Activated naive CD4-positive, alpha-beta T cell (primary cell): ENCODE data around the gene BCL6.
A peak's percentile ranks its signal among the peaks of the same experiment; 100 is the strongest.

ENCODE experiments used
- DNase-seq, 4 experiments: peaks; one replicate each; lab custom pipeline; 2025; lab: John Stamatoyannopoulos, UW

The BCL6 gene

DNA sequence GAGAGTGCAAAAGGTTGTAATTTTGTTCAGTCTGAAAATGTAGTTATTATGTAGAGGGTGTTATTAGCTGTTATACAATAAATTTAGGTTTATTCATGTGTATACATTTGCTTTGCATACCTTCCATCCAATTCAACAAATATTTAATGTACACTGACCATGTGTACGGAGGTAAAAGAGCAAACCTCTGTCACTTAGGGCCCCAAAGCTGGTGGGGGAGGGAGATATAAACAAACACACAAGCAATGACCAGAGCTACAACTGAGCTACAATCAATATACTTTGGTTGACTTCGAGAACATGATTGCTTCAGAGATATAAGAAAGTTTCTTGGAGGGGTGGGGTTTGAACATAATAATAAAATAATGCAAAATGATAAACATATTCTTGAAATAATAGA, 17.5 kb upstream of the BCL6 start:
- DNase-seq: no peak

DNA sequence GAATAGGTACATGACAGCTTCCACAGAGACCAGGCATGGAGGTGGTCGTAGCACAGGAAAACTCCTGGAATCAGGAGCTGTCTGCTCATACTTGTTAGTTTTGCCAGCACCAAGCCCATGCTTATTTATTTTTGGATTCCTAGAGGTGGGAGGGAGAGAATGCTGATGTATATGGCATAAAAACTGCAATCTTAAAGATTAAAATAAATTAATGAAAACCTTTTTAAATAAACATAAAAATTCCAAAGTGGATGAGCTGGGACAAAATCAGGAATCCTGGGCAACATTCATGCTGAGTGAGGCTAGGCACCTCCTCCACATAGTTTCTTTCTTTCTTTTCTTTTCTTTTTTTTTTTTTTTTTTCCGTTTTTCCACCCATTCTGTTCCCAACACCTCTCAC, 14.3 kb upstream of the BCL6 start:
- no peak for DNase-seq

DNA sequence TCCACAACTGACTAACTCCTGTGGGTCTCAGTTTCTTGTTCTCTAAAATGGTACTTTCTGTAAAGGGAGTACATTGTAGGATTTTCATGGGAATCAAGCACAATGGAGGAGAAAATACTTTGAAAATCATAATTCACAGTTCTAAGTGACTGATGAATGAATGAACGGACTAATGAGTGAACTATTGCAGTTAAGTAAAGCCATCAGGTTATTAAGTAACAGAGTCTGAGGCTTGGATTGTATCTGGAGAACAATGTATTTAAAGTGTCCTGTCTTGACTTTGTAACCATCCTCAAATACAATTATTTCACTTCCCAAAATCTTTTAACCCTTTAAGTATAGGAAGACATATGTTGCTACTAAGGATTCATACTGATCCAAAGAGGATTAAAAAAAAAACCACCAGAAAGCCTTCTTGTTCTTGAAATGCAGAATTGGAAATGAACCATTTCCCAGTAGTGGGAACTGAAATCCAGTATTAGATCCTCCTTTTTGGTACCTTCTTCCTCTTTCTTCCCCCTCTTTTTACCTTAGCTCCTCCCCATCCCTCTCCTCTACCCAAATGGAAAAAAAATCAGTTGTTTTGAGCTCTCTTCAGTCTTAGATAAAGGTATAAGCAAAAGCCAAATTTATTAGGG, 13.2 kb upstream of the BCL6 start:
- DNase-seq: no peak

DNA sequence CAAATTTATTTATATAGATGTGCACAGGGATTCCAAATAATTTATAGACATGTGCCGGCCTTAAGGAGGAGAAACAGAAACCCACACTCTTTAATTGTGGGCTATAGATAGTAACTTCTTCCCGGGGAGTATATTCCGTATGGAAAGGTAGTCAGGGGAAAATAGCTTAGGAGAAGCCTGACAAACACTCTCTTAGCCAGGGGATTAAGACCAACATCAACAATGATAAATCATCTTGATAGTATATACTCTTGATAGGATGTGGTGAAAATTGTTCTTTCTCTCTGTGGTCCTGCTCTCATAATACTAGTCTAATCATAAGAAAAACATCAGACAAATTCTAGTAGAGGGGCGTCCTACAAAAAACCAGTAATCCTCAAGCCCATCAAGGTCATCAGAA, 8.2 kb upstream of the BCL6 start:
- DNase-seq: no peak

DNA sequence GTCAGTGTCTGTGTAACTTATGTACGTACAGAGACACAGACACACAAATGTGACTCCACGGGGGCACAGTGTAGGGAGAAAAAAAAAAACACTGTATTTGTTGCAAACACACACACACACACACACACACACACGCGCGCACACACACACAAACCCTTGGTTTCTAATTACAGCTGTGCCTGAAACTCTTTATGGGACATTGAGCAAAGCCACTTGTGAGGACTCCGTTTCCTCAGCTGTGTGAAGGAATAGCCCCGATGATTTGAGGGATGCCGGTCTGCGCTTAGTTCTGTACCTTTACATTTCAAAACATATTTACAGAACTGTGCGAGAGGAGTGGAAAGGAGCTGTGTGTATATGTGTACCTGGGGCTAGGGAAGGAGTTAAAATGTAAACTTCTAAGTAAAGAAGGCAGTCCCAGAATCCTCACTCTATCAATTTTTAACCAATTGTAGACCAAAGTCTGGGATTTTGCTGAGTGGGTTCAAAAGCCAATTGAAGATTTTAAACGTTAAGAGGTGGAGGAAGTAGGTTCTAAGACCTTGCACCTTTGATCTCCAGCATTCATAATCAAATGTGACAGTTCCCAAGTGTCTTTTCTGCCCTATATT, 5.3 kb upstream of the BCL6 start:
- no peak for DNase-seq

DNA sequence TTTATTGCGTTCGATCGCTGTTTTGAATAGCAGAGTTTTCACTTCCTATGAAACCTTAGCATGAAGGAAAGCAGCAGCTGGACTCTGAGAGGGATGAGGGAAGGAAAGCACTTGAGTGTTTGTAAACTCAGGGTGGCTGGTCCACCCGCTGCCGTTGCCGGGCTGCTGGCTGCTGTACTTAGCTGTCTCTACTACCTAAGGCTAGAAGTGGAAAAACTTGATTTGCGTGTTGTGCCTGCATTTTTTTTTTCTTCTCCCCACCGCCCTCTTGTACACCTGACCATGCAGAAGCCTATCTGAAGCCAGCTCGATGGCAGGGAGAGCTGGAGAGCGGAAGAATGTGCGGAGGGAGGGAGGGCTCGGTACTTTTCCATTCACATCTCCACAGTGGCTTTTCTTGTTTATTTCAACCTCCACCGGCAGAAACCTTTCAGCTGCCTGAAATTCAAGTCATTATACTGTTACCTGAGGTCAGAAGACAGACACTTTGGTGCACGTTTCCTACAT, 4.8 kb upstream of the BCL6 start:
- DNase-seq: no peak

DNA sequence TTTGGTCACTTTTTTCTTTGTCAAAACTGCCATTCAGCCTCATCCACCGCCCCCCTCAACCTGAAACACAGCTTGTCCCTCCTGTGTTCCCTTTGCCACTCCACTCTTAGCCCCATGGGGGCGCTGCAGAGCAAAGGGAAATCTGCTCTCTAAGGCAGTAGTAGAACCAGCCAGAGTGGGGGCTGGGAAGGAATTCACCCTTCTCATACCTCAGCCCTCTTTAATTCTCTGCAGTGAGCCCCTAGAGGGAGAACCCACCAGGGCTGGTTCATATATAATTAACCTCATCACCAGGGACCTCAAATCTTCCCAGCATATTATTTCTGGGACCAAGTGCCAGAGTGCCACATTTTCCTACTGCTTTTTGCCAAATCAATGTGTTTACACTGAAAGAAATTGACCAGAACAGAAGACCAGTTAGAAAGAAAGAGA, 2.8 kb upstream of the BCL6 start:
- DNase-seq: peak; percentile 62 to 86 (median 82)

DNA sequence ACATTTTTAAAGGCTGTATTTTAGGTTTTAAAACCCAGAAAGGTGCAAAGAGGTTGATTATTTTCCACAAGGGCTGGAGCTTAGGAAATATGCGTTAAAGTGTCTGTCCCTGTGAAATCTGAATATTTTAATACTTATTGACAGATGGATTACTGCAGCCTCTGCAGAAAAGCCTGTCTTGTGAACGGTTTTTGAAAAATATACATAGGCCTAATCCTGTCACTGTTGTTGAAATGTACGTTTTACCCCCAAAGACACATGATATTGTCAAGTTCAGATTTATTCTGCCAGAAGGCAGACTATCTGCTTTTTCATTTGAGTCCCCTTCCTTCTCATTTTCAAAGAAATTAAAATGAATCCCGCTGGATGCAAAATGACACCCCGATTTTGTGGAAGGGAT, 2.2 kb upstream of the BCL6 start:
- DNase-seq: no peak

DNA sequence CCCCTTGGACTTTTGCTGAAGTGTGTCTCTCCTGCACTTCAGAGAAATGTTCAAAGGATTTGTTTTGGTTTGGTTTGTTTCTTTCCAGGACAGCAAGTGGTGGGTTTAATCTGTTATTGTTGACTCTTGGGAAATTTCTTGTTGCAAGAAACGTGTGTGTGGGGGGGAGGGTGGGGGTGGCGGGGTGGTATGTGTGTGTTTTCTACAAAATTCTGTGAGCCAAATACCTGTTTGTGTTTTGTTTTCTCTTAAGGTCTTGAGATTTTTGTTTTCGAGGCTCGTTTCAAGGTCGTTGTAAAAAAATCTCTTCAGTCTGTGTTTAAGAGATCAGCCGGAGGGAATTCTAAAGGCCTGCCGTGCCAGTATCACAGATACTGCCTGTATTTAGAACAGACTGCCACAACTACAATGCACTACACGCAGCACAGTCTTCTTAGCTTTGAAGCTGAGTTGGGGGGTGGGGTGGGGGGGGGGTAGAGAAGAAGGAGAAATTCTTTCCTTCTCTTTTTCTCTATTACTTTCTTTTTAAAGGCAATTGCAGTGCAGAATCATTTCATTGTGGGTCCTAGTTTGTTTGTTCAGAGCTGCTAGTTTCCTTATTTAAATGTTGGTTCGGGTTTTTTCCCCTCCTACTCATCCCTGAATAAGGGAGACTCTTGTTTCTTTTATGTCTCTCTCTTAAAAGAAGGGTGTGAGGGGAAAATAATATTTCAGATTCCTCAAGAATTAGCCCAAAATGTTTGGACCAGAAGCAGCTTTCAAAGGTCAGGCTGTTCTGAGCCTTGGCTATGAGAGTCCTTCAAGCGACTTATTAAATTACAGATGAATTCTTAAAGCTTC, 1.4 kb upstream of the BCL6 start:
- DNase-seq: no peak

DNA sequence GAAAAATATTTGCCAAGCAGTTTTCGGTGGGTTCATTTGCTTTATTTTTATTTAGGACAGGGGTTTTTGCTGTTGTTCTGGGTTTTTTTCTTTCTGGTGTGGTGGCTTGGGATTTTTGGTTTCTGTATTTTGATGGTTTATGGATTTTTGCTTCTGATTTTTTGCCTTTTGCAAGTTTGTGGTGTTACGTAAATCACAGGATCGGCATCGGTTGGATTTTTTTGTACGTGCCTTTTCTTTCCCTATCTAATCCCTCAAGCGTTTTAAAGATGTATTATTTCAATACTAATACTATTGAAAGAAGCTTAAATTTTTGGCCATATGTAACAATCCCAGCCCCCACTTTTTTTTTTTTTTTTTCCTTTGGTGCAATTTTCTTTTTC, 782 bp upstream of the BCL6 start:
- DNase-seq: no peak

DNA sequence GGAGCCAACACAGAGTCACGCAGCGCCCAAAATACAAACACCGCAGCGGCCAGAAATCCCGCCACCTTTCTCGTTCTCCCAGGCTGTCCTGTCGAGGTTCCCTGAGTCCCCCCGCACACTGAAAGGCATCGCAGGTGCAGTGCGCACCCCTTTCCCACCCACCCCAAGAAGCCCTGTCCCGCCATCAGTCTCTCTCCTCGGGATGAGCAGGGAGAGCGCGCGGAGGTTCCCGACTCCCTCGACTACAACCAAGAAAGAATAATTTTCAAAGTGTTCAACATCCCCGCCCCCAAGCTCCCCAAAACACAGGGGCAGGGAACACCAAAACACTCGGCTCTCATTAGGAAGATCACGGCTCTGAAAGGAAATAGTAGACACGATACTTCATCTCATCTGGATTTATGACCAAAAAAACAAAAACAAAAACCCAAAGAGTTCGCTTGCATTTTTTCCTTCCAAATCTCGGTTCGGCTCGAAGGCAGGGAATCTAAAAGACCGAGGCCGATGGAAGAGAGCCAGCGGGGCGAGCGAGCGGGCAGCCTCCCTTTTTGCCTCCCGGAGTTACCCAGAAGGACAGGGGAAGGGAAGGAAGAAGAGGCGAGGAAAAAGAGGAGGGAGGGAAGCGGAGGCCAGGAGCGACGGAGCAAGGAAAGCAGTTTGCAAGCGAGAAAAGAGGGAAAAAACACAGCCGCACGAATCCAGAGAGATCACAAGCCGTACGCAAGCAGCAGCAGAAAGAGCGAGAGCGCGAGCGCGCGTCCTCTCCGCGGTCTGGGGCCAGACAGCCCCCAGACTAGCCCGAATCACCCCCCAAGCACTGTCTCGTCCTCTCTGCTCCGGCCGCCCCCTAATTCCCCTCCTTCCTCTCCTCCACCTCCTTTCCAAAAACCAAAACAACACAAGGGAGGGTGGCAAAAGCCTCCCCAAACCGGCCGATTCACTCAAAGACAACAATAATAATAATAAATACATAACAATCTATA, 808 bp downstream of the BCL6 start:
- peak; percentile 7 to 51 (median 29) for DNase-seq

DNA sequence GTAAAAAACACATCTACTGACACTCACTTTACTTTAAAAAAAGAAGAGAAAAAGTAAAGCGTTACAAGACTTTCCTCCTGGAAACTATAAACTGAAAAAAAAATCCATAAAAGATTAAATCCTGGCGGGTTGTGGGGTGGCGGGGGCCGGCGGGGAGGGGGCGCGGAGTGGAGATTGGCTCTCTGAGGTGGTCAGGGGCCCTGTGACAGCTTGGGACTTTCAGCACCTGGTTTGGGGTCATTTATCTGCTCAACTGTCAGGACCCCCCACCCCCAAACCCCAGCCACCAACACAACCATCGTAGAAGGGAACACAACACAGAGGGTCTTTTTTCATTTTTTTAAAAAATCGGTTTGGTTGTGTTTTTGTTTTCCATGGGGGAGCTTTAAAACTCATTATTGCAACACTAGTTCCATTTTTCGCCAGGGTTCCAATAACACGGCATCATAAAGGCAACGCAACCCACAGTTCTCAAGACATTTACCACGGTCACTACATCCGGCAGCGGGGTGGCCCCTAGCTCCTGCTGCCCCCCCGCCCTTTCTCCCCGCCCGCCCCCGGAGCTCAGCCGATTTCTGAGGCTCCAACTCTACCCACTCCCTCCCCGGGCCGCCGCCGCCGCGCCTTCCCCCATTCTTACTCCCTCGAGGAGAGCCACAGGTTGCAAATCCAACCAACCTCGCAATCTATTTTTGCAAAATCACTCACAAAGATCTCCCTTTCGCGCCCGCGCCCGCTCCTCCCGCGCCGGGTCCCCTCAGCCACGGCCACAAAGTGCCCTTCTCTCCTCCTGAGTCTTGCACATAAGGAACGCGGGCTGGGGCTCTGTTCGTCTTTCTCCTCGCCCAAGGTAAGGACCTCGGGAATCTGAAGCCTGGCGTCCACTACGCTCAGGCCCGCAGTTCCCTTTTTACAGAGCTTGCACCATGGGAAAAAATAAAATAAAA, 1.8 kb downstream of the BCL6 start:
- peak; percentile 20 to 58 (median 26) for DNase-seq

DNA sequence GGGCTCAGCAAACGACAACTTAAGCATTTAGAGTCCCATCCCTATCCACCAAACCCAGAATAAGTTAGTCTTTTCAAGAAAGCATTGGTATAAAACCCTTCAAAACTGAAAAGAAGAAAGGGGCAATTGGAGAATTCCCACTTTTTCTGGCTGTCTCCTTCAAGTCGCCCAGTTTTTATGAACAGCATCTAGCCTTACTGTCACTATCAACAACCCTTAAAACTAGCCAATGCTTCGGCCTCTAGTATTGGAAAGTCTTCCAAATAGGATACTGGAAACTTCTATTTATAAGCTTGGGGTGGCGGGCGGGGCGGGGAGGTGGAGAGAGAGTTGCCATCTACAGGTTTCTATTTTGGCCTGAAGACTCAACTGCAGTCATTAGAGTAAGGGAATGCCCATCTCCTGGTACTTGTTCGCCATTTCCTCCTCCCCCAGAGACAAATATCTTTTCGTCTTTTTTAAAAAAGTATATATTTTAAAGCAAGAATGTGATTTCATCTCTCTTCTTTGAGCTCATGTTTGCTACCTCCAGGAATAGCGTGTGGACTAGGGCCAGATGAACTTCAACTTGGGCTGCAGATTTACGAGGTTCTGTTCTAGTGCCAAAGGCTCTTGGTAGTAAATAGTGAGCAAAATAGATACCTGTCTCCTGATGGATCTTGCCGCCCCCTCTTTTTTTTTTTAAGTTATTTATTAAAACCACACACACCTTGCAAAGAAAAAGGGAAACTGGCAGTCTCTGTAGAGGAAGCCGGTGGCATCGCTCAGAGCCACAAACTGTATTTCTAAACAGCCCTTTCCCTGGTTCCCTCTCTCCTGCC, 2.7 kb downstream of the BCL6 start:
- DNase-seq: no peak

DNA sequence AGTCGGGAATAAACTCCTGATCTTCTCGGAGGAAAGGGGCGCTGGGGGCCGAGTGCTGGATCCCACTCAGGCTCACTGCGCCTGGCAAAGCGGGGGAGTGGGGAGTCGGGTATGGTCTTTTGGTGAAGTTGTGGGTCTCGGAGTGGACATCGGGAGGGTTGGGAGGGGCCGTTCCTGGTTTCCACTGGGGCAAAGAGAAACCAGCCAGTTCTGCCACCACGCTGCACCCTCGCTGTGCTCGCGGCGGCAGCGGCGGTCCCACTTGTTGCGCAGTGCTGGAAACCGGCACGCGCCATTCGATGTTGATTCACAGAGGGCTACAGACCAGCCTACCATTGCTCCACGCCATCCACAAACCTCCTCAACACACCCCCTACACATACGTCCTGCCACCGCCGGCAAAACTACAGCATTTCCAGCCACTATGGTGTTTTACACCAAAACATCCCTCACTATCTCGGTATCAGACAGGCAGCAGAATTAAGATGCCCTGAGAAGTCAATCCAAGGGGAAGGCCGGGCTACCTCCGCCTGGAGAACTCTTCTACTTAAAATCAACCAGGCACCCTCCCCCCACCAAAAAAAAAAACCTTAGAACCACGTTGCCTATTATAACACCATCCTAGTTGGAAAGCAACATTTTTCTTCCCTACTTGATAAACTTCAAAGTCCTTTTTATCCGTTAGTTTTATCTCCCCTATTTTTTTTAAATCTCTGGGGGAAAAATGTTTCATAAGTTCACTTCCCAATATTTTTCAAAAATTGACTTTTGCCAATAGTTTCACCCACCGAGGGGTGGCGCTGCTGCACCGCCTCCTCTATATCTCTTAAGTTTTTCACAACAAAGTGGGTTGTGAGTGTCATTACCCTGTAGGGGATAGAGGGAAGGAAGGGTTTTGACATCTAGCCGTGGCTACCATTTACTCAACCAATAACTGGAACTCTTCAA, 3.6 kb downstream of the BCL6 start:
- peak; percentile 20 to 69 (median 48) for DNase-seq

DNA sequence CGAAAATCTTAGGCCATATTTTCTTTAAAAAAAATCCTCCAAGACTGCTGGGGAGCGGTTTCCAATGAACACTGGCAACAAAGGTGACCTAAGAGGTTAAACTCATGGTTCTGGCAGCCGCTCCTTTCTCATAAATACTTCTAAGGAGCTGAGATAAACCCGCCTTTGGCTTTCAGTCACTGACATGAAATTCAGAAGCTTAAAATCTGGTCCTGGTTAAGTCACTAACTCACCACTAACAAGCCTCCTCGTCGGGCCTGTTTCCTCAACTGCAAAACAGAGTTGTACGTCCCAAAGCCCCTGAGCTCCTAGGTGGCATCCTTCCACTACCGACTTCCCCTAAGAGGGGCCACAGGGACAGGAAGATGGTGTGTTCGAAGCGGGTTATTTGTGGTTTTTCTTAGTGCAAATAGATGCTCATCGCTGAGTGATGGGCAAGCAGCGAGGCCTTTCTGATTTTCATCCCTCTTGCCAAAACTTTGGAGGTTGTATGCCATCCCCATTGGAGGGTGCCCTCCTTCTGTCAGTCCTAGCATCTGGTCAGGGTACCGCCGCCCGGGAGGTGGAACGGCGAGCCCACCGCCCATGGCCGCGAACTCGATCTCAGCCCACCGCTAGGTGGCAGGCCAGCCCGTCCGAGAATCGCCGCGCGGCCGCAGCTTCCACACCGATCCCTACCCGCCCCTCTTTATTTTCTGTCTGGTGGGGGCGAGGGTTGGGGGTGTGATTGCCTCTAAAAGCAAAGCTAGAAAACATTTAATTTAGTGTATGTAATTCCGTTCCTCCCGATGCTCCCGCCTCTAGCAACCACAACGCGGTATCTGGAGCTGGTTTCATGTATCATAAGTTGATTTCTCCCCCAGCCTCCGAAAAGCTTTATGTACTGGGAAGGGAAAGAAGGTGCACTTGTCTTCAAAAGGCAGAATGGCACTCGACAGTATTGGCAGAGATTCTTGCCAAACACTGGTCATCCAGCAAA, 4.6 kb downstream of the BCL6 start:
- DNase-seq: peak; percentile 43 to 63 (median 48)

DNA sequence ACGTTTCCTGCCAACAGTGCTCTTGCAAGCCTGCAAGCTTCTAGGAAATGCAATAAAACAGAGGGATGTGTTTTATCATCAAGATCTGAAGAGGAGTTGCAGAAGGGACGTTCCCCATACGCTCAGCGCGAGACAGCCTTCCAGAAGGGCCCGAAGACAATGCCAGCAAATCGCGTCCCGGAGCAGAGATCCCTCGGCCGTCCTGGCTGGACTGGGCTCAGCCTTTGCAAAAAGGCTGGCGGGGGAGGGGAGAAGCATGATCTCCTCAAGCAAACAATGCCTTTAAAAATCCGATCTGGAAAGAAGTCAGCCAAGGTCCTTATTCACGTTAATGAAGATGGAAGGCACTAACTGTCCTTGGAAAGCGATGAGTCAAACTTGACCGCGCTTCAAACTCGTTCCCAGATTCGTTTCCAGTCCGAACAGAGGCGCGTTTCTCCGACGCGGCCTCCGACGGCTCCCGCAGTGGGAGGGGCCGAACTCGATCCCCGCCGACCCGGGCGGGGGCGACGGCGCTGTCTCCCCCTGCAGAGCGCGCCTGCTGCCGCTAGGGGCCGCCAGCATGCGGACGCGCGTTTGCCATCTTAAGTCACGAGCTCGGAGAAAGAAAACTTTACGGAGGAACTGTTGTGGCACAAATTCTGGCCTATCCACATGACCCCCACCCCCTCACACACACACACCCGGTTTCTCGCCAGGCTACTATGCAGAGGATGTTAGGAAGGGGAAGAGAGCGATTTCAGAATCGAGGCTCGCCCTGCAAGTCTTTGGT, 5.5 kb downstream of the BCL6 start:
- peak; percentile 46 to 77 (median 59) for DNase-seq
